ENCODE data around the gene DSE. TPM values are rescaled to one million over a fixed set of nuclear protein-coding genes. Genes with fewer than 3 reads are reported as not detected.
"Not testable (repeated sequence)": the region's sequence is repeated elsewhere in the genome, so short reads cannot be mapped to it uniquely, and the experiment has no call there.

Gene DSE
- total and polyA plus RNA-seq, 2 donors (not counting 1 experiment from before 2014, with no cell fraction given) = 8.3 to 8.6 TPM

DNA sequence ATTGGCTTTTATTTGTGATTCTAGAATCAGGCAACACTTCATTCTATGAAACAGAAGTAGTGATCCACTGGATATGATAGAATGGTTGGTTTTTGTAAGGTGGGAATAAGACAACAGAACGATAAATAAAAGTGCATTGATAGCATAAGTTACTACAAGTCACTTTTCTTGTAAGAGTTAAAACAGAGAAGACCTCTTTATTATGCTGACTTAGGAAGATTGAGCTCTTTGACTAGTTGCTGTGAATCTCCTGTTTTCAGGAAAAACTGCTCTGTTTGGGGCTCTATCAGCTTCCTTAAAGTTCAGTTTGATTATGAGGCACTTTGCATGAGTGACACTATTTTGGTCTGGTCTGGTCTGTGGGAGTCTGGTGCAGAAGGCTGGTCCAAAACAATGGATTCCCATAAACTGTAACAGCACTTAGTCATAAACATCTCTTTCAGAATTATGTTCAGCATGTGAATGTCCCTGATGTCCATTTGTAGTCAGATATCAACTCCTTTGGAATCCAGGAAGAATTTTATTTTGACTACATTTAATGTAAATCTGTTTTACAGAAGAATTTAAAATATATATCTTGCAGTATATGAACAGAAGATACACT, 35.0 kb upstream of the DSE start:
- WGBS (ENCODE audit: insufficient coverage) = no CpG with 5 or more reads among the region's 1 CpG
- ATAC-seq (ENCODE audit: low read depth) = no peak
- H3K9ac ChIP-seq (ENCODE audit: low read length) = no peak overlapping the region
- peaks cover 0 to 6% (median 0%) of the 10 kb centered on the region in 3 donors for H3K9me3 ChIP-seq (ENCODE audit: control extremely low read depth in 1 of 3, control insufficient read depth in 2 of 3, insufficient read depth in 1 of 3, low read length in 2 of 3)
- no peak for TF ChIP-seq EZH2 (IDR thresholded peaks at IDR 0.05; ENCODE audit: borderline replicate concordance, insufficient read depth, low read depth, low read length, poor library complexity, severe bottlenecking)
- TF ChIP-seq, protein P1, sequence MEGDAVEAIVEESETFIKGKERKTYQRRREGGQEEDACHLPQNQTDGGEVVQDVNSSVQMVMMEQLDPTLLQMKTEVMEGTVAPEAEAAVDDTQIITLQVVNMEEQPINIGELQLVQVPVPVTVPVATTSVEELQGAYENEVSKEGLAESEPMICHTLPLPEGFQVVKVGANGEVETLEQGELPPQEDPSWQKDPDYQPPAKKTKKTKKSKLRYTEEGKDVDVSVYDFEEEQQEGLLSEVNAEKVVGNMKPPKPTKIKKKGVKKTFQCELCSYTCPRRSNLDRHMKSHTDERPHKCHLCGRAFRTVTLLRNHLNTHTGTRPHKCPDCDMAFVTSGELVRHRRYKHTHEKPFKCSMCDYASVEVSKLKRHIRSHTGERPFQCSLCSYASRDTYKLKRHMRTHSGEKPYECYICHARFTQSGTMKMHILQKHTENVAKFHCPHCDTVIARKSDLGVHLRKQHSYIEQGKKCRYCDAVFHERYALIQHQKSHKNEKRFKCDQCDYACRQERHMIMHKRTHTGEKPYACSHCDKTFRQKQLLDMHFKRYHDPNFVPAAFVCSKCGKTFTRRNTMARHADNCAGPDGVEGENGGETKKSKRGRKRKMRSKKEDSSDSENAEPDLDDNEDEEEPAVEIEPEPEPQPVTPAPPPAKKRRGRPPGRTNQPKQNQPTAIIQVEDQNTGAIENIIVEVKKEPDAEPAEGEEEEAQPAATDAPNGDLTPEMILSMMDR (IDR thresholded peaks at IDR 0.05) = no peak
- no peak overlapping the region for H3K27ac ChIP-seq (ENCODE audit: low read length in 2 of 2)
- H3K36me3 ChIP-seq (replicated peaks in 1 of 2; ENCODE audit: control extremely low read depth in 1 of 2, control insufficient read depth in 1 of 2, extremely low read depth in 1 of 2, insufficient read depth in 2 of 2, low read length in 1 of 2) = no peaks in the 10 kb centered on the region
- no peak for DNase-seq
- H2AFZ ChIP-seq (ENCODE audit: insufficient read depth, low read depth, low read length, poor library complexity, severe bottlenecking) = no peak overlapping the region
- Mint-ChIP-seq H3K4me1 (peaks cover 4% of the 10 kb centered on the region), H3K27ac (no peak overlapping the region), H3K9me3 (ENCODE audit: insufficient read depth) (peaks cover 10% of the 10 kb centered on the region), H3K27me3 (no peaks in the 10 kb centered on the region), H3K4me3 (no peak overlapping the region)
- H3K27me3 ChIP-seq (replicated peaks in 1 of 4; ENCODE audit: control extremely low read depth in 1 of 4, control insufficient read depth in 3 of 4, insufficient read depth in 4 of 4, low read length in 3 of 4) = no peaks in the 10 kb centered on the region
- H4K20me1 ChIP-seq (ENCODE audit: control insufficient read depth, insufficient read depth, low read length, poor library complexity, severe bottlenecking) = no peaks in the 10 kb centered on the region
- intact Hi-C loops (cut with micrococcal nuclease) = no loop called here
- H3K4me1 ChIP-seq (ENCODE audit: control insufficient read depth in 2 of 2, insufficient read depth in 2 of 2, low read length in 2 of 2) = no peaks in the 10 kb centered on the region
- no peak overlapping the region for H3K4me2 ChIP-seq (replicated peaks; ENCODE audit: low read depth, low read length, poor library complexity, severe bottlenecking)
- POLR2A ChIA-PET = no interaction called here
- H3K79me2 ChIP-seq (ENCODE audit: control insufficient read depth, insufficient read depth, low read length) = no peaks in the 10 kb centered on the region
- H3K4me3 ChIP-seq (ENCODE audit: control extremely low read depth in 1 of 5, extremely low read depth in 1 of 5, insufficient read depth in 1 of 5, low read depth in 2 of 5, low read length in 4 of 5) = no peak overlapping the region
- CTCF ChIA-PET = no interaction called here

DNA sequence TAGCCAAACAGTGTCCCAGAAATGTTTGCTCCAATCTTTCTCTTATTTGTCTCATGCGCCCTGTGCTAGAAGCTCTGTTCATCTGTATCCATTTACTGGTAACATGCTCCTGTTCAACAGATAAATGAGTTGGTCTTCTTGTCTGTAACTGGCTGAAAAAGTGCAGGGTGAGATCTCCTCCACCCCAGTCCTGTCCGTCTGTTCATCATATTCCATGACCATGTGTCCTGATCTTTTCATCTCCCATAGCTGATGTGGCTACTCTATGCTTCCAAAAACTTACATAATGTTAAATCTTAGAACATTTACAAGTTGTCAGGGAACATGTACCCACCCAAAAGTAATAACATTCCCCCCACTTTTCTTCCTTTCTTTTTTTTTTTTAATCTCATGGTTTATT, 31.8 kb upstream of the DSE start:
- intact Hi-C loops (cut with micrococcal nuclease) = no loop called here
- no peaks in the 10 kb centered on the region for H3K79me2 ChIP-seq (ENCODE audit: control insufficient read depth, insufficient read depth, low read length)
- no peak overlapping the region for H3K27ac ChIP-seq (ENCODE audit: low read length in 2 of 2)
- no peak overlapping the region for H3K4me3 ChIP-seq (ENCODE audit: control extremely low read depth in 1 of 5, extremely low read depth in 1 of 5, insufficient read depth in 1 of 5, low read depth in 2 of 5, low read length in 4 of 5)
- CTCF ChIA-PET = interaction anchor here (1.6 kb wide), 1 partner anchor 52 kb away, joined by 3 read pairs; no protein-coding TSS in a partner anchor
- WGBS (ENCODE audit: insufficient coverage) = 100% methylated on average over 1 of the region's 2 CpGs
- no peaks in the 10 kb centered on the region for H3K27me3 Mint-ChIP-seq
- no peak for ATAC-seq (ENCODE audit: low read depth)
- H3K9me3 ChIP-seq (ENCODE audit: control extremely low read depth in 1 of 3, control insufficient read depth in 2 of 3, insufficient read depth in 1 of 3, low read length in 2 of 3) = peaks cover 0 to 6% (median 0%) of the 10 kb centered on the region in 3 donors
- no peaks in the 10 kb centered on the region for H3K36me3 ChIP-seq (replicated peaks in 1 of 2; ENCODE audit: control extremely low read depth in 1 of 2, control insufficient read depth in 1 of 2, extremely low read depth in 1 of 2, insufficient read depth in 2 of 2, low read length in 1 of 2)
- no peak overlapping the region for H3K4me3 Mint-ChIP-seq
- no peak overlapping the region for H3K27ac Mint-ChIP-seq
- no peak overlapping the region for H3K9ac ChIP-seq (ENCODE audit: low read length)
- POLR2A ChIA-PET = no interaction called here
- H4K20me1 ChIP-seq (ENCODE audit: control insufficient read depth, insufficient read depth, low read length, poor library complexity, severe bottlenecking) = no peaks in the 10 kb centered on the region
- no peaks in the 10 kb centered on the region for H3K27me3 ChIP-seq (replicated peaks in 1 of 4; ENCODE audit: control extremely low read depth in 1 of 4, control insufficient read depth in 3 of 4, insufficient read depth in 4 of 4, low read length in 3 of 4)
- no peak overlapping the region for H2AFZ ChIP-seq (ENCODE audit: insufficient read depth, low read depth, low read length, poor library complexity, severe bottlenecking)
- H3K4me2 ChIP-seq (replicated peaks; ENCODE audit: low read depth, low read length, poor library complexity, severe bottlenecking) = no peak overlapping the region
- TF ChIP-seq, protein P1 (IDR thresholded peaks at IDR 0.05) = no peak
- no peak for TF ChIP-seq EZH2 (IDR thresholded peaks at IDR 0.05; ENCODE audit: borderline replicate concordance, insufficient read depth, low read depth, low read length, poor library complexity, severe bottlenecking)
- DNase-seq = no peak
- H3K4me1 Mint-ChIP-seq = peaks cover 4% of the 10 kb centered on the region
- no peaks in the 10 kb centered on the region for H3K4me1 ChIP-seq (ENCODE audit: control insufficient read depth in 2 of 2, insufficient read depth in 2 of 2, low read length in 2 of 2)
- peaks cover 7% of the 10 kb centered on the region for H3K9me3 Mint-ChIP-seq (ENCODE audit: insufficient read depth)

DNA sequence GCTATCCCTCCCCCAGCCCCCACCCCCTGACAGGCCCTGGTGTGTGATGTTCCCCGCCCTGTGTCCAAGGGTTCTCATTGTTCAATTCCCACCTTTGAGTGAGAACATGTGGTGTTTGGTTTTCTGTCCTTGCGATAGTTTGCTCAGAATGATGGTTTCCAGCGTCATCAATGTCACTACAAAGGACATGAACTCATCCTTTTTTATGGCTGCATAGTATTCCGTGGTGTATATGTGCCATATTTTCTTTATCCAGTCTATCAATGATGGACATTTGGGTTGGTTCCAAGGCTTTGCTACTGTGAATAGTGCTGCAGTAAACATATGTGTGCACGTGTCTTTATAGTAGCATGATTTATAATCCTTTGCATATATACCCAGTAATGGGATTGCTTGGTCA, 30.1 kb upstream of the DSE start:
- H3K9ac ChIP-seq (ENCODE audit: low read length); ATAC-seq (ENCODE audit: low read depth); intact Hi-C loops (cut with micrococcal nuclease); H3K4me3 Mint-ChIP-seq; POLR2A ChIA-PET; H2AFZ ChIP-seq (ENCODE audit: insufficient read depth, low read depth, low read length, poor library complexity, severe bottlenecking); H3K27ac ChIP-seq (ENCODE audit: low read length in 2 of 2); H3K9me3 Mint-ChIP-seq (ENCODE audit: insufficient read depth); H4K20me1 ChIP-seq (ENCODE audit: control insufficient read depth, insufficient read depth, low read length, poor library complexity, severe bottlenecking); H3K27me3 ChIP-seq (replicated peaks in 1 of 4; ENCODE audit: control extremely low read depth in 1 of 4, control insufficient read depth in 3 of 4, insufficient read depth in 4 of 4, low read length in 3 of 4); H3K9me3 ChIP-seq (ENCODE audit: control extremely low read depth in 1 of 3, control insufficient read depth in 2 of 3, insufficient read depth in 1 of 3, low read length in 2 of 3); H3K4me1 ChIP-seq (ENCODE audit: control insufficient read depth in 2 of 2, insufficient read depth in 2 of 2, low read length in 2 of 2); H3K4me2 ChIP-seq (replicated peaks; ENCODE audit: low read depth, low read length, poor library complexity, severe bottlenecking); H3K27me3 Mint-ChIP-seq; H3K36me3 ChIP-seq (replicated peaks in 1 of 2; ENCODE audit: control extremely low read depth in 1 of 2, control insufficient read depth in 1 of 2, extremely low read depth in 1 of 2, insufficient read depth in 2 of 2, low read length in 1 of 2); H3K27ac Mint-ChIP-seq; H3K79me2 ChIP-seq (ENCODE audit: control insufficient read depth, insufficient read depth, low read length); H3K4me3 ChIP-seq (ENCODE audit: control extremely low read depth in 1 of 5, extremely low read depth in 1 of 5, insufficient read depth in 1 of 5, low read depth in 2 of 5, low read length in 4 of 5); CTCF ChIA-PET; H3K4me1 Mint-ChIP-seq; DNase-seq: not testable (repeated sequence)
- no CpG with 5 or more reads among the region's 5 CpGs for WGBS (ENCODE audit: insufficient coverage)
